NCI-H1417 treated with DMSO at 0.1 percent for 48 hours (cell line): ENCODE measurements around the gene HERC6.
"Not testable (repeated sequence)": the region's sequence is repeated elsewhere in the genome, so short reads cannot be mapped to it uniquely, and the experiment has no call there.

Source experiments
- DNase-seq: peaks from one replicate; lab custom pipeline; 2025; lab: John Stamatoyannopoulos, UW

Gene HERC6

DNA sequence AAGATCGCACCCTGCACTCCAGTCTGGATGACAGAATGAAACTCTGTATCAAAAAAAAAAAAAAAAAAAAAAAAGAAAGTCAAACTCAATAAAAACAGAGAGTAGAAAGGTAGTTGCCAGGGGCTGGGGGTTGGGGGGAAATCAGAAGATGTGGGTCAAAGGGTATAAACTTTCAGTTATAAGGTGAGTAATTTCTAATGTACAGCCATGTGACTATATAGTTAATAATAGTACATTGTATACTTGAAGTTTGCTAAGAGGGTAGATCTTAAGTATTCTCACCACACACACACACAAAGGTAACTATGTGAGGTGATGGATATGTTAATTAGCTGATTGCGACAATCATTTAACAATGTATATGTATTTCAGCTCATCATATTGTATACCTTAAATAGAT lies 11.5 kb downstream of the HERC6 start:
- DNase-seq = no peak

DNA sequence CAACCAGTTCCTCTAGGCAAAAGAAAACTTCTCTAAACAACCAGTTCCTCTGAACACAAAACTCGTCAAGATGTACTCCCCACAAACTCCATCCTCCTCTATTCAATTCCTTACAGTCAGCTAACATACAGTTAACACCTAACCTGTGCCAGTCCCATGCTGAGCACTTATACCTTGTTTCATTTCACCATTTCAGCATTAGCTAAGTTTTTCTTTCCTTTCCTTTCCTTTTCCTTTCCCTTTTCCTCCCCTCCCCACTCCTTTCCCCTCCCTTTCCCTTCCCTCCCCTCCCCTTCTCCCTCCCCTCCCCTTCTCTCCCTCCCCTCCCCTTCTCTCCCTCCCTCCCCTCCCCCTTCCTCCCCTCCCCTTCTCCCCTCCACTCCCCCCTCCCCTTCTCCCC lies 13.1 kb downstream of the HERC6 start:
- no peak for DNase-seq

DNA sequence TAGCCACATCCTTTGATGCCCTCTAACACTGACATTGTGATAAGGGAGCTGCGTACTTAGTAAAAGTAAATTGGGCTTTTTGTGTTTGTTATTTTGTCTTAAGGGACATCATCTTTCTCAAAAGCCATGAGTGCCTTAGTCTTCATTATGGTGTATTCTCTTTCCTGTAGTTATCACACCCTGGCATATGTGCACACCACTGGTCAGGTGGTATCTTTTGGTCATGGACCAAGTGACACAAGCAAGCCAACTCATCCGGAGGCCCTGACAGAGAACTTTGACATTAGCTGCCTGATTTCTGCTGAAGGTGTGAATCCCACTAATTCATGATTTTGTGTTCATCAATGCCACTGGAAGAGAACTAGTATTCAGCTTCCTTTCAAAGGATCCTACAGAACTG lies 18.0 kb downstream of the HERC6 start:
- DNase-seq = no peak

DNA sequence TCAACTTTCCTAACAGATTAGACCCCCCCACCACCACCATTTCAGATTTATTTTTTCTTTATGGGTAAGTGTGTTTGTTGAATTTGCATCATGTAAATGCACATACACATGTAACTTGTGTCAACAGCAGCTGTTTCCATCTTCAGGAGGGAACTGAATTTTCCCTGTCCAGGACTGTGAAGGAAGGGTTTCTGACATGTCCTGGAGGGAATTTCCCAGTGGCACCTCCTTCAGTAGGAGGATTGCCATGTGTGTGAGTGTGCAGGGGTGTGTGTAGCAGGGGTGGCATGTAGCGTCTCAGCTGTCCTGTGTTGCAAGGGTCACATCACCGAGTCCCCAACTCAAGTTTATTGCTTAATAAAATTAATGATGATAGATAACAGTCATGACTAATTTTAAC lies 19.7 kb downstream of the HERC6 start:
- DNase-seq = no peak

DNA sequence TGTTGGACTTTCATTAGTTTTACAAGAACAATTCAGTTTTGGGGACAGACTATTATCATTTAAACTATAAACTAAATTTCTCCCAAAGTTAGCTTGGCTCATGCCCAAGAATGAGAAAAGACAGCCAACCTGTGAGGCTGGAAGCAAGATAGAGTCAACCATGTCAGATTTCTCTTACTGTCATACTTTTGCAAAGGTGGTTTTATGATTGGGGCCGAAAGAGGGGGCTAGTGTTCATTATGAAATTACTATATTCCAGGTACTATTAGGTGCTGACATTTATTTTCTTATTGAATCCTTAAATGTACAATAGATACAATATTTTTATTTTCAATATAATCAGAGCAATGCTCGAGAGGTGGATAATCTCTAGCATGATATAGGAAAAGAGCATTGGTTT lies 30.6 kb downstream of the HERC6 start:
- no peak for DNase-seq

DNA sequence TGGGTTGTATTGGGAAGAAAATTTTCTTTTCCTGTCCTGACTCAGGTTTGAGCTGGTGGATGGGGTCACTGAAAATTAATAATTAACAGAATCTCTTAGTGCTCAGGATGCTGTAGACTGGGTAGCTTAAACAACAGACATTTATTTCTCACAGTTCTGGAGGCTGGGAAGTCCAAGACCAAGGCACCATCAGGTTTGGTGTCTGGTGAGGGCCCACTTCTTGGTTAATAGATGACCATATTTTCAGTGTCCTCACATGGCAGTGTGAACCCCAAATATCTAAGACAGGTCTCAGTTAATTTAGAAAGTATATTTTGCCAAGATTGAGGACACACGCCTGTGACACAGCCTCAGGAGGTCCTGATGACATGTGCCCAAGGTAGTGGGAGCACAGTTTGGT lies 31.1 kb downstream of the HERC6 start:
- DNase-seq = no peak

DNA sequence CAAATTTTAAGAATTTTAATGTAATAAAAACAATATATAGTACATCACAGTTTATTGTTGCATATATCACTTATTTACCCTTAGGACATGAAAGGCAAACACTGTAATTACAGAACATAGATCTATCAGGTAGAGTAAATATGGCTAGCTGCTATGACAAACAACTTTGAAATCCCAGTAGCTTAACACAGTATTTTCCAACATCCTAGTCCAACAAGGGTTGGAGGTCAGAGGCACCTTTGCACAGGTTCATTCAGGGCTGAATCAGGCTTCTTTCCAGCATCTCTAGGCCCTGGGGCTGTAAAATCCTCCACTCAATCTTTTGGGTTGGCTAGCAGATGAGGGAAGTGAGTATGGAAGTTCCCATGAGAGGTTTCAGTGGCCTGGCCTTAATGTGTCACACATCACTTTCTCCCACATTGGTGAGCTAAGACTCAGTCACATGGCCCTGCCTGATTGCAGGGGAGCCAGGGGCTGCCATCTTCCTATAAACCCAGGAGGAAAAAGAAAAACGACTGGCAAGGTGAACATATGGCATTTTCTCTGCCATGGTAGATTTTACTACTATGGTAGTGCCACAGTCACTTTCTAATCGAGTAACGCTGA lies 32.9 kb downstream of the HERC6 start:
- no peak for DNase-seq

DNA sequence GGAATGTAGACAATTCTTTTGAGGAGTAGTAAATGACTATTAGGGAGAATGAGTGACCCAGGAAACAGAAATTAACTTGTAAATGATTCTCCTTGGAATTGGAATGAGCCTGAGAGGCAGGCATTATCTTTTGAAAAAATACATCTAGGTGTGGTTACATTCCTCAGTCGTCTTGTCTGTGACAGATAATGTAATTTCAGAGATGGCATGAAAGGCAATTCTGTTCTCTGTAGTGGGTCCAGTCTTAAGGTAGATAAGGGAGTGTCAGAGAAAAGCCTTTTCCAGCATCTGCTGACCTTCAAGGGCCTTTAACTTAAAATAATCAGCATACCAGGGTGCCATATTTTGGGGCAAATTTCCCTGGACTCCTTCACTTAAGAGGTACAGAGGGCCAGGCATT lies 35.1 kb downstream of the HERC6 start:
- DNase-seq = no peak

DNA sequence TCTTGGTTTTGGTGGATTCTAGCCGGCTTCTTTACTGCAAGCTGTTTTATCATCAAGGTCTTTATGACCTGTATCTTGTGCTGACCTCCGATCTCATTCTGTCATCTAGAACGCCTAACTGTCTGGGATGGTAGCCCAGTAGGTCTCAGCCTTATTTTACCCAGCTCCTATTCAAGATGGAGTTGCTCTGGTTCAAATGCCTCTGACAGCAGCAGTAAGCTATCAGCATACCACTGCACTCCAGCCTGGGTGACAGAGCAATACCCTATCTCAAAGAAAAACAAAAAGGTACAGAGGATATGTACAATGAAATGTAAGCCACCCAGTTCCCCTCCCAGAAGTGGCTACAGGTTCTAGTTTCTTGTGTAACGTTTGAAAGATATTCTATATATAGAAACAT lies 36.1 kb downstream of the HERC6 start:
- no peak for DNase-seq

DNA sequence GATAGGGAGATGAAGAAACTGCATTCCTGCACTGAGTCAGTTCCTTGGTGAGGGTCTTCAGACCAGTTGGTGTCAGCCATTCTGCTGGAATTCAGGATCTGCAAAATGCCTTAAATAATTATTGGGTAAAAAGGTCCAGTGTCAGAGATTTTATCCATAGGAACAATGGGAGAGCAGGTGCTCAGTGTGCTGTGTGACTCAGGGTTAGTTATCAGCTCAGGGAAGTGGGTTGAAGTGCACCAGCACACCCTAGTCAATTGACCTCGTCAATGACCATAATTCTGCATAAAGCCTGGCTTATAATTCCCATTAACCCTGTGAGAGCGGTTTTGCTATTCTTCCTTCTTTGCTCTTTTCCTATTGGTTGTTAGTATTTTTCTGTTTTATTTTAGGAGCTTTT lies 37.3 kb downstream of the HERC6 start:
- DNase-seq = no peak

DNA sequence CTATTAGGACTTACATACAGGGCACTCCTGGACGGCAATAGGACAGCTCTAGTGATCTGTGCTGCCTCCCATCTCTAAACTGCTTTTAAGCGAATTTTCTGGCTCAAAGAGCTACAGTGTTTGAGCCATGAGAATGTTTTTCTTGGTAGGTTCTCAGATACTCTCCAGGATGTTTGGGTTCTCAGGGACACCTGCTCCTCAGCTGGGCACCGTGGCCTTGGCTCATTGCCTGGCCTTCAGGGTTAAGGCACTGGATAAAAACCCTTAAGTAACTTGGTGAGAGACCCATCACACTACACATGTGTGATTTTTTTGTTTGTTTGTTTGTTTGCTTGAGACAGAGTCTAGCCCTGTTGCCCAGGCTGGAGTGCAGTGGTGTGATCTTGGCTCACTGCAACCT lies 39.8 kb downstream of the HERC6 start:
- DNase-seq = no peak

DNA sequence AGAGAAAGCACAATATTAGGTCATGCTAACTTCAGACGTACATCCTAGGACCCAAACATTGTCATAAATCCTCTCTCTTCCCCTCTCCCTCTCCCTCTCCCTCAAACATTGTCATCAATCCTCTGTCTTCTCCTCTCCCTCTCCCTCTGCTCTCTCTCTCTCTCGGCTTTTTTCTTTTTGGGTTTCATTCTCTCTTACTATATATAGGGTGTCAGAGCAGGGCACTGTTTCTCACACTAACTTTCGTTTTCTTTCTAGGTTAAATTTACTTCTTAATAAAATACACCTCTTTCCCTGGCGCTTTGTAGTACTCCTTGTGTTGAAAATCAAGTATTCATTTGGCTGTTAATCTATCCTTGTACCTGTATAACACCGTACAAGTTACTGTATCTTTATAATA lies 41.2 kb downstream of the HERC6 start:
- DNase-seq = no peak

DNA sequence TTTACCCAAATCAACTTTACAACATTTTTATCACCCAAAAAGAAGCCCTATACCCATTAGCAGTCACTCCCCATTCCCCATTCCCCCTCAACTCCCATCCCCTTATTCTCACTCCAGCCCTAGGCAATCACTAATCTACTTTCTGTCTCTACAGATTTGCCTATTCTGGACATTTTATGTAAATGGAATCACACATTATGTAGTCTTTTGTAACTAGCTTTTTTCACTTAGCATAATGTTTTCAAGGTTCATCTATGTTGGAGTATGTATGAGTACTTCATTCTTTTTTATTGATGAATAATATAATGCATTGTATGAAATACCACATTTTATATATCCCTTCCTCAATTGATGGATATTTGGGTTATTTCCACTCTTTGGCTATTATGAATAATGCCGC lies 42.2 kb downstream of the HERC6 start:
- no peak for DNase-seq

DNA sequence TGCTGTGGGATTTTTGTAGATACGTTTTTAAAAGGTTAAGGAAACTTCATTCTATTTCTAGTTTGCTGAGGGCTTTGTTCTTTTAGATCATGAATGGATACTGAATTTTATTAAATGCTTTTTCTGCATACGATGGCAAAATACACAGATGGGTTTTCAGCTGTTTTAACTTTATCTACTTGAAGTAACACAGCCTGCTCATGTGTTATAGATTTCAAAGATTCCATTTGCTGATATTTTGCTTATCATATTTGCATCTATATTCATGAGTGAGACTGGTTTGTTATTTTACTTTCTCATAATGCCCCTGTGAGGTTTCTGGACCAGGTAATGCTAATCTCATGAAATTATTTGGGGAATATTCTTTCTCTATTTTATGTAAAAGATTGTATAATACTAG lies 43.8 kb downstream of the HERC6 start:
- no peak for DNase-seq

DNA sequence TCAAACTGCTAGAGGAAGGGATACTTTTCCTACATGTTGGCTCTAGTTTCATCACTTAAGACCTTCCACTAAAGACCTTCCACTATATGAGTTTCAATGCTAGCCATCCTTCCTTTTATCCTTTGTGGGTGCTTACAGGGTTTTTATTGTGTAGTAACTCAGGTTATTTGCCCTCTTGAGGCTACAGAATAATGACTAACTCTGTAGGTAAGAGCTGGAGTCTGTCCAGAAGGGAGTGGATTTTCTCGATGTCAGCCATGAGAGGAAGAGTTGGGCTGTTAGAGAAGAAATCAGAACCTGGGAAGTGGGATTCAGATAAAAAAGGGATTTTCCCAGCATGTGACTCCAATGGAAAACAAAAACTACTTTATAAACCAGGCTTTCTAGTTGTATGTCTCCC lies 50.7 kb downstream of the HERC6 start:
- no peak for DNase-seq

DNA sequence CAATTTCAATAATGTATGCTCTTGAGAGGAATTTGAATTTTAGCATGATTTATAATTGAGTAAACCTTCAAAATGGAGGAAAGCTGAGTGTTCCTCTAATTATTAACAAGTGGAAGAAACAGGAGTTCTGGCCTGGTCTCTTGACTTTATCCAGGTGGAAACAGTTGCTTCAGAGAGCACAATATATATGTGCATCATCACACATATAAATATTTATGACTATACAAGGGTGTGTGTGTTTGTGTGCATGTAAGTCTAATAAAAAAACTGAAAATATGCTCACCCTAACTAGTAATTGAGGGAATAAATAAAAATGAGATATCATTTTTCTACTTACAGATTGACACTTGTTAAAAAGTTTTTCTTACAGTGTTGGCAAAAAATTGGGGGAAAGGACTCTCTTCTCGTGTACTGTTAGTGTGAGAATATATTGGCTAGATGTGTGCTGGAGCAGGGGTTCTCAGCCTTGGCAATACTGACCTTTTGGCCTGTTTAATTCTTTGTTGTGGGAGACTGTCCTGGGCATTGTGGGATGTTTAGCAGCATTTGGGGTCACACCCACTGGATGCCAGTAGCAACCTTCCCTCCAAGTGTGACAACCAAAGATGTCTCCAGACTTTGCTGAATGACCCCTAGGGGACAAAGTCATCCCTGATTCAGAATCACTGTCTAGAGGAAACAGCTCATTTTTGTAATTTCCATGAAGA lies 57.5 kb downstream of the HERC6 start:
- DNase-seq = no peak

DNA sequence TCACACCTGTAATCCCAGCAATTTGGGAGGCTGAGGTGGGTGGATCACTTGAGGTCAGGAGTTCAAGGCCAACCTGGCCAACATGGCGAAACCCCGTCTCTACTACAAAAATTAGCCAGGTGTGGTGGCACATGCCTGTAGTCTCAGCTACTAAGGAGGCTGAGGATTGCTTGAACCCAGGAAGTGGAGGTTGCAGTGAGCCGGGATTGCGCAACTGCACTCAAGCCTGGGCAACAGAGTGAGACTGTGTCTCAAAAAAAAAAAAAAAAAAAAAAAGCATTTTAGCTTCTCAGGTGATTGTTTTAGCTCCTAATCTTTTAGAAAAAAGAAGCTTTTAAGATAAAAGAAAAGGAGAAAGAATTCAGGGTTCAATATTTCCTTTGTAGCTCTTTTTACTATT lies 59.2 kb downstream of the HERC6 start:
- not testable (repeated sequence) for DNase-seq

DNA sequence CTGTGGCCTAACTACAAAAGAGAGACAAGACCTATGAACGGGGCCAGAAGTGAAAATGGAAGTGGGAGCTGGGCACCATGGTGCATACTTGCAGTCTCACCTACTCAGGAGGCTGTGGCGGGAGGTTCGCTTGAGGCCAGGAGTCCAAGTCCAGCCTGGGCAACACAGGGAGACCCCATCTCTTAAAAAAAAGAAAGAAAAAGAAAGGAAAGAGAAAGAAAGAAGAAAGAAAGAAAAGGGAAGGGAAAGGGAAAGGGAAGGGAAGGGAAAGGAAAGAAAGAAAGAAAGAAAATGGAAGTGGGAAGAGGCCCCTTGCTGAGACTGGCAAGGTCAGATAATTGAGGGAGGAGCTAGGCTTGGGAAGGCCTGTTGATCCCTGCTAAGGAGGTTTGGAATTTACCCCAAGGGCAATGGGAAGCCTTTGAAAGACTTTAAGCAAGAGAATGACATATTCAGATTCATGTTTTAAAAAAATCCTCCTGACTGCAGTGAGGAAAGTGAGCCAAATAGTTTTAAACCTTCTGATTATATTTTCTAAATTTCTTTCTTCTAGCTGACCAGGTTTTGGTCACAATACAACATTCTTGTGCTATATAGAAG lies 60.6 kb downstream of the HERC6 start:
- DNase-seq = no peak

DNA sequence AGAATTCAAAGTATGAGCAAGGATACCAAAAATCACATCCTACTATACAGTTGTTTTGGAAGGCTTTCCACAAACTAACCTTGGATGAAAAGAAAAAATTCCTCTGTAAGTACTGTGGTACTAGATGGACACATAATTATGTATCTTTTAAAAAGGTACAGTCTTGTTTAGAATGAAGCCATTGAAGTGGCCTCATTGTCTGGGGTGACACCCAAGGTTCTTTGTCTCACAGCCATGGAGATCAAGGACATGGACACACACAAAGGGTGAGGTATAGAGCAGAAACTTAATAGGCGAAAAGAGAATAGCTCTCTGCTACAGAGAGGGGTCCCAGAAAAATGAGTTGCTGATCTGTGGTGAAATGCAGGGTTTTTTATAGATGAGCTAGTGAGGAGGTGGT lies 61.5 kb downstream of the HERC6 start:
- no peak for DNase-seq

DNA sequence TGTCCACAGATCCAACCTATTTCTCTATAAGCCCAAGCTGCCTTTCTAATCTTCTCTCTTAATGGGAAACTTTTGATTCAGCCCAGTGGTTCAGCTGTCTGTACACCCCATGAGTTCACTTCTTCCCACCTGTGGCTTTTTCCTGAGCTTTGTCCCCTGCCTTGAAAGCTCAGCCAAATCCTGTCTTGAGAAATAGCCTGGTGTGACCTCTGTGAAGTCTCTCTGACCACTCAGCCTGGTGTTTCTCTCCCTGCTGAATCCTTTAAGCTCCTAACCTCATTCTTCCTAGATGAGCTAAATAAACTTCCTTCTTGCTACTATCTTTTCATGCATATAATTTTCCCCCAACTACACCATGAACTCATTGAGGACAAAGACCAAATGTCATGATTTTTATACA lies 63.0 kb downstream of the HERC6 start:
- no peak for DNase-seq

DNA sequence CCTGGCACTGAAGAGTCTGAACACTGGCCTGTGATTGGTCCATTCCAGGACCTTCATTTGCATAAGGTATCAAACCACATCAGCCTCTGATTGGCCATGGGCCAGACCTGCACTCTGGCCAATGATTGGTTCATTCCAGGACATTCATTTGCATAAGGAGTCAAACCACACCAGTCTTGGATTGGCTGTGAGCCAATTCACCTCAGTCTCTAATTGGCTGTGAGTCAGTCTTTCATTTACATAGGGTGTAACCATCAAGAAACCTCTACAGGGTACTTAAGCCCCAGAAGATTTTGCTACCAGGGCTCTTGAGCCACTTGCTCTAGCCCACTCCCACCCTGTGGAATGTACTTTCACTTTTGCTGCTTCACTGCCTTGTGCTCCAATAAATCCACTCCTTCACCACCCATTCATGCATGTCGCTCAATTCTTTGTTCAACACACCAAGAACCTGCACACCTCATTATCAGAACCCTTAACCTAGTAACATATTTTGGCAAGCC lies 64.1 kb downstream of the HERC6 start:
- DNase-seq = no peak

DNA sequence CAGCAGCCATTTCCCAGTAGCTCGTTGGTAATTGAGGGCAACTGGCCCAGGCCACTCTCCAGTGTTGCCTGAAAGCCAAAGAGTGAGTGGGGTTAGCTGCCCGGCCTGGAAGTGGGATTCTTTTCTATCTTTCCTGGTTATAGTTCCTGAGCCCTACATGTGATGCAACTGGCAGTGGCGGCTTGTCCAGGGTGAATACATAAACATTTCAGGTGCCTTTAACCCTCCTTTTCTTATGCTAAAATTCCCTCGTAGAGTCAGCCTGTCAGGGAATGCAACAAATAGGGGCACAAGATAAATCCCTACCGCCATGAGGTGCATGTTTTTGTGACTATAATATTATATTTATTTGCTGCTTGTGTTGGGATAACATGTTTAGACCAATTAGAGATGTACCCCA lies 64.8 kb downstream of the HERC6 start:
- no peak for DNase-seq

DNA sequence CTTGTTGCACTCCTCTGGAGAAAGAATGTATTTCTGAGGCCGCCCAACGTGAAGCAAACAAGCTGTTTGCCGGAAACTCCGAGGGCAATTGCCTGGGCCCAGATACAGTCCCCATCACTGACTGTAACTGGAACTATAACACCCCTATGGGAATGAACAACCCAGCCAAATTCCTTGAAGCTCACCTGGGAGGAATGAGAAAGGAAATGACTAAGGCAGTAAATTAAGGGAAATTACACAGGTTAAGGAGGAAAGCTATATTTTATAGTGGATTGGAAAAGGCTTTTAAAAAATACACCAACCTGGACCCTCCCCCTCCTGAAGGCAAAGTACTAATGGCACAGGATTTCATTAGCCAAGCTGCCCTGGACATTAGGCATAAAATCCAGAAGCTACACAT lies 66.6 kb downstream of the HERC6 start:
- no peak for DNase-seq

DNA sequence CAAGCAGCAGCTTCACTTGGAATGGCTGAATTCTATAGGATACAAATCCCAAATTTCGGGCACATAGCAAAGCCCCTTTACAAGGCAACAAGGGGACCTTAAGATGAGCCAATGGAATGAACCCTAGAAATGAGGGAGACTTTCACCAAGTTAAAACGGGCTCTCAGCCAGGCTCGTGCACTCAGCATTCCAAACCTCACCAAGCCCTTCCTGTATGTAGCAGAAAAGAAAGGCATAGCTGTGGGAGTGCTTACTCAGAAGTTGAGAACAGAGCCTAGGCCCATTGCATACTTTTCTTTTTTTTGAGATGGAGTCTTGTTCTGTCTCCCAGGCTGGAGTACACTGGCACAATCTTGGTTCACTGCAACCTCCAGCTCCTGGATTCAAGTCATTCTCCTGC lies 67.5 kb downstream of the HERC6 start:
- no peak for DNase-seq
